GM18505 (cell line): Measurements from ENCODE around the gene DAZ2.
"Not testable (repeated sequence)": the region's sequence is repeated elsewhere in the genome, so short reads cannot be mapped to it uniquely, and the experiment has no call there.

Experiments
- ATAC-seq: cut with Tn5 transposase; IDR thresholded peaks from one replicate; pipeline ENCODE4 v1.9.1; 2021; ENCODE audit not compliant: unreplicated experiment

DAZ2 gene, protein sequence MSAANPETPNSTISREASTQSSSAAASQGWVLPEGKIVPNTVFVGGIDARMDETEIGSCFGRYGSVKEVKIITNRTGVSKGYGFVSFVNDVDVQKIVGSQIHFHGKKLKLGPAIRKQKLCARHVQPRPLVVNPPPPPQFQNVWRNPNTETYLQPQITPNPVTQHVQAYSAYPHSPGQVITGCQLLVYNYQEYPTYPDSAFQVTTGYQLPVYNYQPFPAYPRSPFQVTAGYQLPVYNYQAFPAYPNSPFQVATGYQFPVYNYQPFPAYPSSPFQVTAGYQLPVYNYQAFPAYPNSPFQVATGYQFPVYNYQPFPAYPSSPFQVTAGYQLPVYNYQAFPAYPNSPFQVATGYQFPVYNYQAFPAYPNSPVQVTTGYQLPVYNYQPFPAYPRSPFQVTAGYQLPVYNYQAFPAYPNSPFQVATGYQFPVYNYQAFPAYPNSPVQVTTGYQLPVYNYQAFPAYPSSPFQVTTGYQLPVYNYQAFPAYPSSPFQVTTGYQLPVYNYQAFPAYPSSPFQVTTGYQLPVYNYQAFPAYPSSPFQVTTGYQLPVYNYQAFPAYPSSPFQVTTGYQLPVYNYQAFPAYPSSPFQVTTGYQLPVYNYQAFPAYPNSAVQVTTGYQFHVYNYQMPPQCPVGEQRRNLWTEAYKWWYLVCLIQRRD

DNA sequence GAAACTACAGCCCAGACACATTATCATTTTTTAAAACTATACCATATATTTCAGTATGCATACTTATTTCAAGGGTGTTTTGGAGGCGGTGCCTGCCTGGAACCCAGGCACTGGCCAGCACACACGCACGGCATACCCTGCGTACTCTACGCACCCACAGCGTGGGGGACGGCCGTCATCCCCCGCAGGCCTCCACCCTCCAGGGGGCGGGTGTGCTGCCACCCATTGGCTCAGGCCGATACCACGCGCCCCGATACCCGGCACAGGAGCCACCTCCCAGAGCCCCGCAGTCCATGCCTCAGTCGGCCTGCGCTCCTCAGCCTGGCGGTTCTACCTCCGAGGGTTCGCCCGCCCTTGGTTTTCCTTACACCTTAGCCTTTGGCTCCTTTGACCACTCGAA, at the start of gene DAZ2:
DAZ2 (plus strand) TSS at position 301 of the 400 bp plus-strand sequence. CDS start 208 bp downstream, outside the sequence.
- ATAC-seq, result not testable (repeated sequence)

DNA sequence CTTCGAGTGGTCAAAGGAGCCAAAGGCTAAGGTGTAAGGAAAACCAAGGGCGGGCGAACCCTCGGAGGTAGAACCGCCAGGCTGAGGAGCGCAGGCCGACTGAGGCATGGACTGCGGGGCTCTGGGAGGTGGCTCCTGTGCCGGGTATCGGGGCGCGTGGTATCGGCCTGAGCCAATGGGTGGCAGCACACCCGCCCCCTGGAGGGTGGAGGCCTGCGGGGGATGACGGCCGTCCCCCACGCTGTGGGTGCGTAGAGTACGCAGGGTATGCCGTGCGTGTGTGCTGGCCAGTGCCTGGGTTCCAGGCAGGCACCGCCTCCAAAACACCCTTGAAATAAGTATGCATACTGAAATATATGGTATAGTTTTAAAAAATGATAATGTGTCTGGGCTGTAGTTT, 20.4 kb upstream of the DAZ2 start, which contains the start of gene DAZ1:
DAZ1 (minus strand) TSS at position 101 of the 400 bp plus-strand sequence. CDS start 208 bp downstream, outside the sequence.
- not testable (repeated sequence) for ATAC-seq

DNA sequence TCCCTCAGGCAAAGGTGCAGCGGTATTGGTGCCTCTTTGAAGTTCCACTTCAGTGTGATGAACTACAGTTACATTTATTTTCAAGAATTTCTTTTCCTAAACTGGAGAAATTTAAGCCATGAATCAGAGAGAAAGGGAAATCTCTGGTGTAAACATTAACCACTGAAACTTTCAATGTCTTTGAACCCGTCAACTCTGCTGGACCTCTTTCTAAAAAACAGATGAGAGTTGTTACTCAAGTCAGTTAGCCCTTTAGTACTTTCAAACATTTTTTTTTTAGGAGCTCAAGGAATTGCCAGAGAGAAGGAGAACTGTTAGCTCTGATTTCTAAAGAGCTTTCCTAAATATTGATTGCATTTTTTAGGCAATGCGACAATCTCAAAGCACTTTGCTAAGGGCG, 11.9 kb upstream of the DAZ2 start:
- ATAC-seq, result not testable (repeated sequence)

DNA sequence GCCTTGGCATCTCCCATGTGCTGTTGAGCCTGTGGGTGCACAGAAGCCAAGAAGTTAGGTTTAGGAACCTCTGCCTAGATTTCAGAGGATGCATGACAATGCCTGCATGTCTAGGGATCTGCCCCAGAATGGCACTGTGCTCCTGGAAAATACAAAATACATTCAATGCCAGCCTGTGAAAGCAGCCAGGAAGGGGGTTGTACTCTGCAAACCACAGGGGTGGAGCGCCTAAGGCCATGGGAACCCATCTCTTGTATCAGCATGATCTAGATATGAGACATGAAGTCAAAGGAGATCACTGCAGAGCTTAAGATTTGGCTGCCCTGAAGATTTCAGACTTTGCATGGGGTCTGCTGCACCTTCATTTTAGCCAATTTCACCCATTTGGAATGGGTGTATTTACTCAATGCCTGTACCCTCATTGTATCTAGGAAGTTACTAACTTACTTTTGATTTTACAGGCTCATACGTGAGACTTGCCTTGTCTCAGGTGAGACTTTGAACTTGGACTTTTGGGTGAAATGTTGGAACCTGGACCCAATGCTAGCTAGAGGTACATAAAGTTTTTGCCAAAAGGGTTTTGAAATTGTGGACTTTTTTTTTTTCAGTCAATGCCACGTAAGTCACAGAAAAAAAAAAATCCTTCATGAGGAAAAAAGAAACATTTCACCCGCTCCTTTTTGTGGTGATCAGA, 9.4 kb upstream of the DAZ2 start:
- not testable (repeated sequence) for ATAC-seq

DNA sequence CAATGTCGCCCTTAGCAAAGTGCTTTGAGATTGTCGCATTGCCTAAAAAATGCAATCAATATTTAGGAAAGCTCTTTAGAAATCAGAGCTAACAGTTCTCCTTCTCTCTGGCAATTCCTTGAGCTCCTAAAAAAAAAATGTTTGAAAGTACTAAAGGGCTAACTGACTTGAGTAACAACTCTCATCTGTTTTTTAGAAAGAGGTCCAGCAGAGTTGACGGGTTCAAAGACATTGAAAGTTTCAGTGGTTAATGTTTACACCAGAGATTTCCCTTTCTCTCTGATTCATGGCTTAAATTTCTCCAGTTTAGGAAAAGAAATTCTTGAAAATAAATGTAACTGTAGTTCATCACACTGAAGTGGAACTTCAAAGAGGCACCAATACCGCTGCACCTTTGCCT, 8.7 kb upstream of the DAZ2 start:
- ATAC-seq, result not testable (repeated sequence)
